Gastroesophageal sphincter (tissue), 4 donors: ENCODE data around the gene ZNF672. TPM values are rescaled to one million over a fixed set of nuclear protein-coding genes. Genes with fewer than 3 reads are reported as not detected.

Experiments used
- ATAC-seq: fragments of 150-250 bp; one replicate; pipeline ENCODE4 v1.9.1; 2016; ENCODE audit warnings: mild to moderate bottlenecking, moderate library complexity
- H3K27ac ChIP-seq, 4 donors: fragments of 200-600 bp; sonication (generic) in 3 of 4; 1 replicate in 3 of 4; 2 replicates in 1 of 4; pipeline ENCODE4 v1.5.1; 2016 to 2019
- H3K27me3 ChIP-seq: fragments of 200-600 bp; sonication (generic); one replicate; pipeline ENCODE4 v1.5.1; 2019
- H3K36me3 ChIP-seq, 2 donors: fragments of 200-600 bp; sonication (generic); one replicate each; pipeline ENCODE4 v1.5.1; 2019; ENCODE audit warnings: control low read depth in 1 of 2
- H3K4me1 ChIP-seq, 3 donors: fragments of 200-600 bp; sonication (generic); 1 replicate in 2 of 3; 2 replicates in 1 of 3; pipeline ENCODE4 v1.5.1; 2016 to 2019; ENCODE audit warnings: control low read depth in 2 of 3
- H3K4me3 ChIP-seq, 2 donors: fragments of 200-600 bp; sonication (generic); one replicate each; pipeline ENCODE4 v1.5.1; 2019; ENCODE audit warnings: mild to moderate bottlenecking in 1 of 2, moderate library complexity in 1 of 2
- H3K9me3 ChIP-seq, 3 donors: fragments of 200-600 bp; sonication (generic); one replicate each; pipeline ENCODE4 v1.5.1; 2017 to 2019; ENCODE audit warnings: control low read depth in 2 of 3
- EP300 ChIP-seq: sonication (generic); formaldehyde crosslinking; IDR thresholded peaks from one replicate; pipeline ENCODE4 v1.6.1; 2017; ENCODE audit warnings: antibody characterized with exemption, mild to moderate bottlenecking
- POLR2A ChIP-seq, 2 donors: fragments of 450-650 bp; IDR thresholded peaks; one replicate each; pipeline ENCODE4 v1.6.1; 2017; ENCODE audit warnings: antibody characterized with exemption in 2 of 2, mild to moderate bottlenecking in 2 of 2, moderate library complexity in 1 of 2
- POLR2AphosphoS5 ChIP-seq: sonication (generic); formaldehyde crosslinking; IDR thresholded peaks from one replicate; pipeline ENCODE4 v1.6.1; 2017; ENCODE audit warnings: antibody characterized with exemption
- WGBS, 2 donors: methylation state at CpG; one replicate each; pipeline ENCODE4 v1.1.5; 2018; ENCODE audit warnings: low coverage in 1 of 2; 5-methylcytosine and 5-hydroxymethylcytosine counted together
- total RNA-seq, 4 donors: library from RNA; depleted of rRNA; stranded (reverse); fragments of >200 nt; gene quantifications; one replicate each; pipeline ENCODE4 v1.1.0, GENCODE V29; 2016
- TF ChIP-seq, protein P1 (sequence below), 4 experiments: fragments of 200-600 bp in 2 of 4; fragments of 450-650 bp in 2 of 4; sonication (generic) in 1 of 4; IDR thresholded peaks; one replicate each; pipeline ENCODE4 v1.5.1; 2017 to 2019; ENCODE audit warnings: antibody characterized with exemption in 4 of 4, mild to moderate bottlenecking in 2 of 4, moderate library complexity in 2 of 4

The ZNF672 gene
- total RNA-seq, 4 donors from 2014 or later = 22.1 to 44.2 (median 34.3) TPM

DNA sequence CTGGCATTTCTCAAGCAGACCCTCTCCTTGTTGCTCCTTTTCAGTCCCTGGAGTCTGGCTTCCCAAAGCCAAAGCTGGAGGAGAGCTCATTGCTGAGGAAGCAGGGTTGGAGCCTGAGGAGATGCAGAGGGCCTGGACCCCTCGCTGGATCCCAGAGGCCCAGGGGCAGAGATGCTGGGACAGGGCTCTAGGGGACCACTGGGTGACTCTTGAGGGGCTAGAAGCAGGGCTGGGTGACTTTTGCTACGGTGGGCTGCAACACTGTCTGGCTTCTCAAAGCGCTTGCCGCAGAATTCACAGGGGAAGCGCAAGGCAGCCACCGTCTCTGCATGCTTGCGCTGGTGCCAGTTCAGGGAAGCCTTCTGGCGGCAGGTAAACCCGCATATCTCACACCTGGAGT lies 12.1 kb downstream of the ZNF672 start:
- no peak for TF ChIP-seq POLR2AphosphoS5
- TF ChIP-seq, protein P1, sequence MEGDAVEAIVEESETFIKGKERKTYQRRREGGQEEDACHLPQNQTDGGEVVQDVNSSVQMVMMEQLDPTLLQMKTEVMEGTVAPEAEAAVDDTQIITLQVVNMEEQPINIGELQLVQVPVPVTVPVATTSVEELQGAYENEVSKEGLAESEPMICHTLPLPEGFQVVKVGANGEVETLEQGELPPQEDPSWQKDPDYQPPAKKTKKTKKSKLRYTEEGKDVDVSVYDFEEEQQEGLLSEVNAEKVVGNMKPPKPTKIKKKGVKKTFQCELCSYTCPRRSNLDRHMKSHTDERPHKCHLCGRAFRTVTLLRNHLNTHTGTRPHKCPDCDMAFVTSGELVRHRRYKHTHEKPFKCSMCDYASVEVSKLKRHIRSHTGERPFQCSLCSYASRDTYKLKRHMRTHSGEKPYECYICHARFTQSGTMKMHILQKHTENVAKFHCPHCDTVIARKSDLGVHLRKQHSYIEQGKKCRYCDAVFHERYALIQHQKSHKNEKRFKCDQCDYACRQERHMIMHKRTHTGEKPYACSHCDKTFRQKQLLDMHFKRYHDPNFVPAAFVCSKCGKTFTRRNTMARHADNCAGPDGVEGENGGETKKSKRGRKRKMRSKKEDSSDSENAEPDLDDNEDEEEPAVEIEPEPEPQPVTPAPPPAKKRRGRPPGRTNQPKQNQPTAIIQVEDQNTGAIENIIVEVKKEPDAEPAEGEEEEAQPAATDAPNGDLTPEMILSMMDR (IDR thresholded peaks at IDR 0.05) = no peak
- TF ChIP-seq POLR2A (IDR thresholded peaks at IDR 0.05) = no peak
- TF ChIP-seq EP300 = no peak
- H3K9me3 ChIP-seq = no peaks in the 10 kb centered on the region
- peaks cover 0 to 87% of the 10 kb centered on the region in 2 donors for H3K36me3 ChIP-seq
- H3K4me3 ChIP-seq = no peak overlapping the region
- no peak overlapping the region for H3K27ac ChIP-seq
- no peaks in the 10 kb centered on the region for H3K27me3 ChIP-seq
- ATAC-seq = no peak
- no CpG with 5 or more reads among the region's 9 CpGs for WGBS, 2 donors
- H3K4me1 ChIP-seq = peaks cover 0 to 10% (median 0%) of the 10 kb centered on the region in 3 donors

GRCh38 chr1:248850536-248851251 lies 12.7 kb downstream of the ZNF672 start:
- ATAC-seq = no peak
- H3K9me3 ChIP-seq = no peaks in the 10 kb centered on the region
- peaks cover 0 to 10% (median 0%) of the 10 kb centered on the region in 3 donors for H3K4me1 ChIP-seq

GRCh38 chr1:248851390-248851789 lies 13.4 kb downstream of the ZNF672 start:
- WGBS, 2 donors = 97 to 100% methylated on average over 1 to 2 of the region's 2 CpGs
- Histone ChIP-seq H3K27me3 (no peaks in the 10 kb centered on the region), H3K27ac (no peak overlapping the region), H3K36me3 (peaks cover 0 to 81% of the 10 kb centered on the region in 2 donors), H3K4me3 (no peak overlapping the region), H3K4me1 (peaks cover 0 to 14% (median 0%) of the 10 kb centered on the region in 3 donors), H3K9me3 (no peaks in the 10 kb centered on the region)
- TF ChIP-seq POLR2A (IDR thresholded peaks at IDR 0.05) (no peak), POLR2AphosphoS5 (no peak), EP300 (no peak)
- TF ChIP-seq, protein P1 (IDR thresholded peaks at IDR 0.05) = no peak
- peak; percentile 6 for ATAC-seq

More at GRCh38 chr1:248850536-248851251, 12.7 kb downstream of the ZNF672 start:
- Histone ChIP-seq H3K36me3 (peaks cover 0 to 87% of the 10 kb centered on the region in 2 donors), H3K27me3 (no peaks in the 10 kb centered on the region), H3K4me3 (no peak overlapping the region), H3K27ac (no peak overlapping the region)
- no peak for TF ChIP-seq POLR2A (IDR thresholded peaks at IDR 0.05)
- TF ChIP-seq, protein P1 (IDR thresholded peaks at IDR 0.05) = no peak
- TF ChIP-seq POLR2AphosphoS5 = no peak
- TF ChIP-seq EP300 = no peak
- WGBS, 2 donors = 80 to 93% methylated on average over 1 to 3 of the region's 10 CpGs

DNA sequence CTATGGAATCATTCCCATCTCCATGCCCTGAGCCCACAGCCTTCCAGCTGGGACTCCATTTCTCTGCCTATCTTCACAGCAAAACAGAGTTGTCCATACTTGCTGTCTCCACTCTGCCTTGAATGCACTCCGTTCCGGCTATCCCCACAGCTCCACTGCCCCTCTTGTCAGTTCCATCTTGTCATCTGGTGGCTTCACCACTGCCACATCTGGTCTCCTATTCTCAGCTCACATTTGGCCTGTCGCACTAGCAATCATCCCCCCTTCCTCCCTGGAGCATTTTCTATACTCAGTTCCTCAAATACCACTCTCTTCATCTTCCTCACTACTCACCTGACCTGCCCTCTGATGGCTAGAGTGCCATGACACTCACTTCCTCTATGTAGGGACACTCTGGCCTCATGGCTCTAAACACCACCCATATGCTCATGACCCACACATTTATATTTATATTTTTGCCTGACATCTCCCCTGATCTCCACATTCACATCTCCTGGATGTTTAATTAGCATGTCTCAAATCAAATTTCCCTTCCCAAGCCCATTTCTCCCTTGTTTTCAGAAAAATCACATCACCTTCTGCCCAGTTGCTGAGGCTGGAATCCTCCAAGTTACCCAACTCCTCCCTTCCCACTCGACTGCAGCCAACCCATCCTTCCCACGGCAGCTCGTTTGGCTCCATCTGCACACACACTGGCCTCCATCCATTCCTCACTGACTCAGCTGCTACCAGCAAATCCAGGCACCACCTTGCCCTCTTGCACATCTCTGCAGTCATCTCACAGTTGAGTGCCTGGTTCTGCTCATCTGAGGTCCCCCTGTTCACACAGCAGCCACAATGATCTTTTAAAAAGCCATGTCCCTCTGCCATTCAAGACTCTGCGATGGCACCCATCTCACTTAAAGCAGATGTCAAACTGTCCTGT lies 14.7 kb downstream of the ZNF672 start:
- ATAC-seq = peak; percentile 34
- WGBS, 2 donors = 61 to 92% methylated on average over 4 to 7 of the region's 7 CpGs
- no peak overlapping the region for H3K4me3 ChIP-seq

More for the DNA sequence above, 14.7 kb downstream of the ZNF672 start:
- TF ChIP-seq, protein P1 (IDR thresholded peaks at IDR 0.05) = no peak
- no peak for TF ChIP-seq POLR2A (IDR thresholded peaks at IDR 0.05)
- no peak for TF ChIP-seq EP300
- TF ChIP-seq POLR2AphosphoS5 = no peak
- peaks cover 0 to 68% of the 10 kb centered on the region in 2 donors for H3K36me3 ChIP-seq
- peaks cover 0 to 27% (median 6%) of the 10 kb centered on the region in 3 donors for H3K4me1 ChIP-seq
- H3K9me3 ChIP-seq = no peaks in the 10 kb centered on the region
- H3K27ac ChIP-seq = no peak overlapping the region
- H3K27me3 ChIP-seq = no peaks in the 10 kb centered on the region
